ENCODE results near the gene DDHD1.

DNA sequence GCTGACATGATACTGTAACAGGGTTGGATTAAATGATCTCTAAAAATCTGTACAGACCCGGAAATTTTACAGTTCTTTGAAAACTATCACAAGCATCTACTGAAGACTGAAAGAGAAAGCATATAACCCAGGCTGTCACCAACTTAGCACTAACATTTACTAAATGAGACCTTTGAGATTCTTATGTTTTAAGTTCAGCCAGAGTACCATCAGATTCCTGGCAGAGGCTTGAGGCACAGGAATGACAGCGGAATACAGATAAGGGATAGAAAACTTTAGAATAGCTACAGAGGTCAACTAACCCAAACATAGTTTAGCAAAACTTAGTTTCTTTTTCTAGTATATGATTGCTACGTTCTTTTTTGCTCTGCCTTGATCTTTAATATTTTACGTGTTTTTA lies 110.6 kb downstream of the DDHD1 start:
- TF ChIP-seq EZH2phosphoT487 (IDR thresholded peaks at IDR 0.05; ENCODE audit: borderline replicate concordance, low read length) = no peak
- TF ChIP-seq, protein P1, sequence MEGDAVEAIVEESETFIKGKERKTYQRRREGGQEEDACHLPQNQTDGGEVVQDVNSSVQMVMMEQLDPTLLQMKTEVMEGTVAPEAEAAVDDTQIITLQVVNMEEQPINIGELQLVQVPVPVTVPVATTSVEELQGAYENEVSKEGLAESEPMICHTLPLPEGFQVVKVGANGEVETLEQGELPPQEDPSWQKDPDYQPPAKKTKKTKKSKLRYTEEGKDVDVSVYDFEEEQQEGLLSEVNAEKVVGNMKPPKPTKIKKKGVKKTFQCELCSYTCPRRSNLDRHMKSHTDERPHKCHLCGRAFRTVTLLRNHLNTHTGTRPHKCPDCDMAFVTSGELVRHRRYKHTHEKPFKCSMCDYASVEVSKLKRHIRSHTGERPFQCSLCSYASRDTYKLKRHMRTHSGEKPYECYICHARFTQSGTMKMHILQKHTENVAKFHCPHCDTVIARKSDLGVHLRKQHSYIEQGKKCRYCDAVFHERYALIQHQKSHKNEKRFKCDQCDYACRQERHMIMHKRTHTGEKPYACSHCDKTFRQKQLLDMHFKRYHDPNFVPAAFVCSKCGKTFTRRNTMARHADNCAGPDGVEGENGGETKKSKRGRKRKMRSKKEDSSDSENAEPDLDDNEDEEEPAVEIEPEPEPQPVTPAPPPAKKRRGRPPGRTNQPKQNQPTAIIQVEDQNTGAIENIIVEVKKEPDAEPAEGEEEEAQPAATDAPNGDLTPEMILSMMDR (conservative IDR thresholded peaks at IDR 0.05; ENCODE audit: low read depth, low read length) = no peak
